MG63 (cell line): ENCODE results near the gene CACNA1I. TPM values are rescaled to one million over a fixed set of nuclear protein-coding genes. Genes with fewer than 3 reads are reported as not detected.

ENCODE experiments used
- DNase-seq: peaks from one replicate; pipeline ENCODE4 v3.0.0-alpha.2; 2020
- H3K27me3 ChIP-seq: fragments of 250-450 bp; sonication (Bioruptor Pico); 2 replicates; pipeline ENCODE4 v1.5.1; 2020; ENCODE audit warnings: mild to moderate bottlenecking, moderate library complexity
- H3K36me3 ChIP-seq: fragments of 250-450 bp; sonication (Bioruptor Pico); 2 replicates; pipeline ENCODE4 v1.5.1; 2020; ENCODE audit warnings: mild to moderate bottlenecking, moderate library complexity
- H3K4me3 ChIP-seq: fragments of 250-450 bp; sonication (Bioruptor Pico); 2 replicates; pipeline ENCODE4 v1.5.1; 2020; ENCODE audit warnings: mild to moderate bottlenecking, moderate library complexity
- H3K9me3 ChIP-seq: fragments of 250-450 bp; sonication (Bioruptor Pico); 2 replicates; pipeline ENCODE4 v1.5.1; 2020; ENCODE audit warnings: mild to moderate bottlenecking, moderate library complexity
- total RNA-seq: library from RNA; depleted of rRNA; stranded (reverse); fragments of >200 nt; shearing (Covaris generic); gene quantifications from 2 replicates; pipeline ENCODE4 v1.2.3, GENCODE V29; 2014; ENCODE audit warnings: low replicate concordance

Gene CACNA1I
- total RNA-seq, 1 experiment from 2014 or later, result not detected

- Histone ChIP-seq H3K4me3 (no peak overlapping the region), H3K9me3 (no peaks in the 10 kb centered on the region), H3K36me3 (no peaks in the 10 kb centered on the region), H3K27me3 (no peaks in the 10 kb centered on the region)
- DNase-seq, result no peak
Measured at GRCh38 chr22:39719559-39720450, 149.3 kb downstream of the CACNA1I start.

- Histone ChIP-seq H3K4me3 (no peak overlapping the region), H3K27me3 (no peaks in the 10 kb centered on the region; the same call in 1 of the 2 replicates), H3K9me3 (no peaks in the 10 kb centered on the region), H3K36me3 (no peaks in the 10 kb centered on the region)
- no peak for DNase-seq
Measured at GRCh38 chr22:39721206-39722031, 150.9 kb downstream of the CACNA1I start.

GRCh38 chr22:39722032-39722325 is 151.4 kb downstream of the CACNA1I start:
- no peak overlapping the region for H3K4me3 ChIP-seq
- H3K9me3 ChIP-seq, result no peaks in the 10 kb centered on the region
- H3K36me3 ChIP-seq, result no peaks in the 10 kb centered on the region
- H3K27me3 ChIP-seq, result no peaks in the 10 kb centered on the region; the same call in 1 of the 2 replicates
- no peak for DNase-seq

- H3K4me3 ChIP-seq, result no peak overlapping the region
- DNase-seq, result no peak
- no peaks in the 10 kb centered on the region for H3K9me3 ChIP-seq
- H3K27me3 ChIP-seq, result no peaks in the 10 kb centered on the region; the same call in 1 of the 2 replicates
- no peaks in the 10 kb centered on the region for H3K36me3 ChIP-seq
Measured at GRCh38 chr22:39722501-39722900, 151.9 kb downstream of the CACNA1I start.

- Histone ChIP-seq H3K4me3 (no peak overlapping the region), H3K9me3 (no peaks in the 10 kb centered on the region), H3K27me3 (no peaks in the 10 kb centered on the region; the same call in 1 of the 2 replicates), H3K36me3 (no peaks in the 10 kb centered on the region)
- no peak for DNase-seq
Measured at GRCh38 chr22:39723463-39723862, 152.9 kb downstream of the CACNA1I start.

- no peaks in the 10 kb centered on the region for H3K36me3 ChIP-seq
- H3K27me3 ChIP-seq, result no peaks in the 10 kb centered on the region; the same call in 1 of the 2 replicates
- H3K4me3 ChIP-seq, result no peak overlapping the region
- DNase-seq, result peak; percentile 40
- no peaks in the 10 kb centered on the region for H3K9me3 ChIP-seq
Measured at GRCh38 chr22:39723899-39724351, 153.4 kb downstream of the CACNA1I start.

GRCh38 chr22:39724390-39724789 is 153.8 kb downstream of the CACNA1I start:
- no peaks in the 10 kb centered on the region; the same call in 1 of the 2 replicates for H3K27me3 ChIP-seq
- H3K4me3 ChIP-seq, result no peak overlapping the region
- DNase-seq, result no peak

GRCh38 chr22:39724857-39725256 is 154.3 kb downstream of the CACNA1I start:
- DNase-seq, result no peak
- no peaks in the 10 kb centered on the region for H3K9me3 ChIP-seq
- no peak overlapping the region for H3K4me3 ChIP-seq
- no peaks in the 10 kb centered on the region; the same call in 1 of the 2 replicates for H3K27me3 ChIP-seq
- no peaks in the 10 kb centered on the region for H3K36me3 ChIP-seq

More at GRCh38 chr22:39724390-39724789, 153.8 kb downstream of the CACNA1I start:
- Histone ChIP-seq H3K36me3 (no peaks in the 10 kb centered on the region), H3K9me3 (no peaks in the 10 kb centered on the region)

- no peak for DNase-seq
- H3K9me3 ChIP-seq, result no peaks in the 10 kb centered on the region
- no peak overlapping the region for H3K4me3 ChIP-seq
- H3K27me3 ChIP-seq, result no peaks in the 10 kb centered on the region; the same call in 1 of the 2 replicates
- H3K36me3 ChIP-seq, result no peaks in the 10 kb centered on the region
Measured at GRCh38 chr22:39725351-39726035, 154.9 kb downstream of the CACNA1I start.

GRCh38 chr22:39727541-39727940 is 157.0 kb downstream of the CACNA1I start:
- DNase-seq, result peak; percentile 31
- H3K4me3 ChIP-seq, result no peak overlapping the region
- H3K27me3 ChIP-seq, result no peaks in the 10 kb centered on the region; the same call in 1 of the 2 replicates
- H3K9me3 ChIP-seq, result no peaks in the 10 kb centered on the region
- no peaks in the 10 kb centered on the region for H3K36me3 ChIP-seq

- no peak overlapping the region for H3K4me3 ChIP-seq
- DNase-seq, result no peak
- H3K36me3 ChIP-seq, result no peaks in the 10 kb centered on the region
- H3K27me3 ChIP-seq, result no peaks in the 10 kb centered on the region; the same call in 1 of the 2 replicates
- H3K9me3 ChIP-seq, result no peaks in the 10 kb centered on the region
Measured at GRCh38 chr22:39728236-39728860, 157.8 kb downstream of the CACNA1I start.

- H3K9me3 ChIP-seq, result no peaks in the 10 kb centered on the region
- H3K4me3 ChIP-seq, result no peak overlapping the region
- no peaks in the 10 kb centered on the region for H3K36me3 ChIP-seq
- no peak for DNase-seq
- H3K27me3 ChIP-seq, result no peaks in the 10 kb centered on the region; the same call in 1 of the 2 replicates
Measured at GRCh38 chr22:39729141-39729934, 158.8 kb downstream of the CACNA1I start.

GRCh38 chr22:39731481-39731880 is 160.9 kb downstream of the CACNA1I start:
- Histone ChIP-seq H3K9me3 (no peaks in the 10 kb centered on the region), H3K27me3 (no peaks in the 10 kb centered on the region), H3K36me3 (no peaks in the 10 kb centered on the region), H3K4me3 (no peak overlapping the region)
- DNase-seq, result no peak

- Histone ChIP-seq H3K9me3 (no peaks in the 10 kb centered on the region), H3K36me3 (no peaks in the 10 kb centered on the region), H3K4me3 (no peak overlapping the region), H3K27me3 (0 out of 2 replicates have a peak, but pooled peaks cover 3% of the 10 kb centered on the region)
- DNase-seq, result no peak
Measured at GRCh38 chr22:39731881-39732555, 161.5 kb downstream of the CACNA1I start.

- no peaks in the 10 kb centered on the region for H3K36me3 ChIP-seq
- H3K4me3 ChIP-seq, result no peak overlapping the region
- no peak for DNase-seq
- H3K27me3 ChIP-seq, result 0 out of 2 replicates have a peak, but pooled peaks cover 3% of the 10 kb centered on the region
- no peaks in the 10 kb centered on the region for H3K9me3 ChIP-seq
Measured at GRCh38 chr22:39732625-39733024, 162.1 kb downstream of the CACNA1I start.
